Mesenchymal stem cell (in vitro differentiated cells and primary cell): ENCODE data around the gene KATNBL1.
A peak's percentile ranks its signal among the peaks of the same experiment; 100 is the strongest.

ENCODE experiments used
- DNase-seq: peaks from one replicate; pipeline ENCODE4 v3.0.0-alpha.2; 2013
- H2AFZ ChIP-seq: one replicate; pipeline ENCODE4 v1.6.1; 2013; ENCODE audit warnings: low read depth, mild to moderate bottlenecking, control low read depth, inconsistent platforms, low read length, moderate library complexity
- H2AK5ac ChIP-seq: 2 replicates; pipeline ENCODE4 v1.6.1; 2013; ENCODE audit warnings: low read length, moderate library complexity, mild to moderate bottlenecking, inconsistent platforms; ENCODE audit not compliant: severe bottlenecking
- H2BK120ac ChIP-seq: one replicate; pipeline ENCODE4 v1.6.1; 2013; ENCODE audit warnings: low read depth, mild to moderate bottlenecking, inconsistent platforms, low read length, moderate library complexity
- H2BK12ac ChIP-seq, 2 experiments: one replicate each; pipeline ENCODE4 v1.6.1; 2013; ENCODE audit warnings: inconsistent platforms in 2 of 2, low read length in 2 of 2, mild to moderate bottlenecking in 2 of 2, moderate library complexity in 2 of 2, control low read depth in 1 of 2
- H2BK15ac ChIP-seq: one replicate; pipeline ENCODE4 v1.6.1; 2013; ENCODE audit warnings: mild to moderate bottlenecking, low read depth, inconsistent platforms; ENCODE audit not compliant: poor library complexity, severe bottlenecking
- H2BK5ac ChIP-seq: 2 replicates; pipeline ENCODE4 v1.6.1; 2013; ENCODE audit warnings: low read depth, mild to moderate bottlenecking, low read length, control low read depth, inconsistent platforms; ENCODE audit not compliant: poor library complexity, severe bottlenecking
- H3K14ac ChIP-seq, 2 experiments: one replicate each; pipeline ENCODE4 v1.6.1; 2013; ENCODE audit warnings: inconsistent platforms in 2 of 2, low read length in 2 of 2, control low read depth in 1 of 2, mild to moderate bottlenecking in 1 of 2, moderate library complexity in 1 of 2
- H3K18ac ChIP-seq, 2 experiments: one replicate each; pipeline ENCODE4 v1.6.1; 2013; ENCODE audit warnings: inconsistent platforms in 2 of 2, low read length in 2 of 2, control low read depth in 1 of 2, low read depth in 1 of 2, mild to moderate bottlenecking in 1 of 2
- H3K23ac ChIP-seq, 2 experiments: one replicate each; pipeline ENCODE4 v1.6.1; 2013; ENCODE audit warnings: inconsistent platforms in 2 of 2, low read length in 2 of 2, mild to moderate bottlenecking in 2 of 2, moderate library complexity in 2 of 2, control low read depth in 1 of 2
- H3K27ac ChIP-seq: 2 replicates; pipeline ENCODE4 v1.5.1; 2013; ENCODE audit warnings: mild to moderate bottlenecking, moderate library complexity, low read length, control low read depth, inconsistent platforms; ENCODE audit not compliant: poor library complexity, severe bottlenecking
- H3K27me3 ChIP-seq, 2 experiments: 2 replicates each; pipeline versions ENCODE4 v1.6.1 to v1.7.0; 2013; ENCODE audit warnings: low read length in 2 of 2, mild to moderate bottlenecking in 2 of 2, moderate library complexity in 2 of 2, control low read depth in 1 of 2, inconsistent platforms in 1 of 2; ENCODE audit not compliant: control insufficient read depth in 1 of 2, insufficient read depth in 1 of 2
- H3K36me3 ChIP-seq, 2 experiments: 2 replicates each; pipeline versions ENCODE4 v1.6.1 to v1.7.0; 2013; ENCODE audit warnings: low read length in 2 of 2, control low read depth in 1 of 2, inconsistent platforms in 1 of 2, low read depth in 1 of 2, mild to moderate bottlenecking in 1 of 2; ENCODE audit not compliant: insufficient read depth in 2 of 2, control insufficient read depth in 1 of 2
- H3K4ac ChIP-seq, 2 experiments: one replicate each; pipeline ENCODE4 v1.6.1; 2013; ENCODE audit warnings: inconsistent platforms in 2 of 2, low read length in 2 of 2, mild to moderate bottlenecking in 2 of 2, moderate library complexity in 2 of 2, control low read depth in 1 of 2, low read depth in 1 of 2
- H3K4me1 ChIP-seq: 2 replicates; pipeline ENCODE4 v1.6.1; 2013; ENCODE audit warnings: low read depth, low read length, control low read depth; ENCODE audit not compliant: control insufficient read depth, insufficient read depth
- H3K4me2 ChIP-seq: 2 replicates; pipeline ENCODE4 v1.6.1; 2013; ENCODE audit warnings: low read length, mild to moderate bottlenecking, inconsistent platforms; ENCODE audit not compliant: poor library complexity, severe bottlenecking
- H3K4me3 ChIP-seq, 2 experiments: 2 replicates each; pipeline versions ENCODE4 v1.5.1 to v1.7.0; 2013; ENCODE audit warnings: low read length in 2 of 2, mild to moderate bottlenecking in 2 of 2, control low read depth in 1 of 2, low read depth in 1 of 2; ENCODE audit not compliant: insufficient read depth in 1 of 2
- H3K79me1 ChIP-seq: replicated peaks from 2 replicates; pipeline ENCODE4 v1.6.1; 2013; ENCODE audit warnings: mild to moderate bottlenecking, control low read depth, low read length, inconsistent platforms; ENCODE audit not compliant: poor library complexity, severe bottlenecking
- H3K9ac ChIP-seq: 2 replicates; pipeline ENCODE4 v1.7.0; 2013; ENCODE audit warnings: mild to moderate bottlenecking, low read length, moderate library complexity
- H3K9me3 ChIP-seq: 2 replicates; pipeline ENCODE4 v1.7.0; 2013; ENCODE audit warnings: mild to moderate bottlenecking, low read length; ENCODE audit not compliant: control insufficient read depth
- H4K8ac ChIP-seq: one replicate; pipeline ENCODE4 v1.6.1; 2013; ENCODE audit warnings: inconsistent platforms, mild to moderate bottlenecking, low read length, moderate library complexity
- H4K91ac ChIP-seq: one replicate; pipeline ENCODE4 v1.6.1; 2013; ENCODE audit warnings: mild to moderate bottlenecking, low read length, inconsistent platforms
- WGBS: methylation state at CpG from one replicate; pipeline ENCODE4 v1.1.7; 2013; ENCODE audit warnings: mixed read lengths; 5-methylcytosine and 5-hydroxymethylcytosine counted together

The KATNBL1 gene

GRCh38 chr15:34114215-34114614, 95.7 kb downstream of the KATNBL1 start:
- DNase-seq: no peak
- Histone ChIP-seq H3K9me3 (no peaks in the 10 kb centered on the region), H2AFZ (no peak overlapping the region), H3K4ac (no peak overlapping the region), H3K4me3 (no peak overlapping the region), H3K36me3 (no peaks in the 10 kb centered on the region), H3K27me3 (peaks cover 0 to 11% of the 10 kb centered on the region in 2 experiments), H2AK5ac (no peak overlapping the region), H3K27ac (no peak overlapping the region), H3K4me2 (no peak overlapping the region), H3K9ac (no peak overlapping the region), H2BK120ac (no peak overlapping the region), H4K8ac (no peak overlapping the region), H2BK5ac (no peak overlapping the region), H3K18ac (no peak overlapping the region), H3K79me1 (no peaks in the 10 kb centered on the region), H3K23ac (no peak overlapping the region), H2BK15ac (no peak overlapping the region), H2BK12ac (no peak overlapping the region), H3K4me1 (no peaks in the 10 kb centered on the region), H3K14ac (no peak overlapping the region), H4K91ac (no peak overlapping the region)
- WGBS: no CpG with 5 or more reads among the region's 2 CpGs

- no peak overlapping the region for H3K18ac ChIP-seq
- H3K4ac ChIP-seq: no peak overlapping the region
- H2BK12ac ChIP-seq: no peak overlapping the region
- no peaks in the 10 kb centered on the region for H3K79me1 ChIP-seq
- WGBS: 78% methylated on average over 6 of the region's 6 CpGs
- no peak overlapping the region for H3K9ac ChIP-seq
- no peak overlapping the region for H2BK15ac ChIP-seq
- H4K91ac ChIP-seq: no peak overlapping the region
- H2AFZ ChIP-seq: no peak overlapping the region
- H3K4me1 ChIP-seq: no peaks in the 10 kb centered on the region
- H3K4me3 ChIP-seq: no peak overlapping the region
- H3K36me3 ChIP-seq: no peaks in the 10 kb centered on the region
- no peak for DNase-seq
- H3K27me3 ChIP-seq: peaks cover 0 to 11% of the 10 kb centered on the region in 2 experiments
- H2BK5ac ChIP-seq: no peak overlapping the region
- H3K9me3 ChIP-seq: no peaks in the 10 kb centered on the region
- H3K4me2 ChIP-seq: no peak overlapping the region
- no peak overlapping the region for H2AK5ac ChIP-seq
- H3K27ac ChIP-seq: no peak overlapping the region
- H3K23ac ChIP-seq: no peak overlapping the region
- no peak overlapping the region for H4K8ac ChIP-seq
- no peak overlapping the region for H2BK120ac ChIP-seq
- no peak overlapping the region for H3K14ac ChIP-seq
Measured at GRCh38 chr15:34111488-34111887, 98.4 kb downstream of the KATNBL1 start.

GRCh38 chr15:34109797-34110663, 99.9 kb downstream of the KATNBL1 start:
- 88% methylated on average over 3 of the region's 5 CpGs for WGBS
- Histone ChIP-seq H3K4me2 (no peak overlapping the region), H3K27me3 (peaks cover 0 to 10% of the 10 kb centered on the region in 2 experiments), H2AFZ (no peak overlapping the region), H2BK12ac (no peak overlapping the region), H2BK5ac (no peak overlapping the region), H2BK15ac (no peak overlapping the region), H3K36me3 (peaks cover 0 to 3% of the 10 kb centered on the region in 2 experiments), H3K9me3 (no peaks in the 10 kb centered on the region), H2AK5ac (no peak overlapping the region), H4K8ac (no peak overlapping the region), H2BK120ac (no peak overlapping the region), H3K79me1 (no peaks in the 10 kb centered on the region), H3K4ac (no peak overlapping the region), H3K4me1 (no peaks in the 10 kb centered on the region), H3K4me3 (no peak overlapping the region), H4K91ac (no peak overlapping the region), H3K23ac (no peak overlapping the region), H3K18ac (no peak overlapping the region), H3K9ac (no peak overlapping the region), H3K27ac (no peak overlapping the region), H3K14ac (no peak overlapping the region)
- peak; percentile 64 for DNase-seq

- WGBS: 67% methylated on average over 1 of the region's 2 CpGs
- Histone ChIP-seq H3K14ac (no peak overlapping the region), H4K8ac (no peak overlapping the region), H4K91ac (no peak overlapping the region), H3K23ac (no peak overlapping the region), H3K4me1 (no peaks in the 10 kb centered on the region), H2BK5ac (no peak overlapping the region), H3K4me3 (no peak overlapping the region), H2AK5ac (no peak overlapping the region), H3K4ac (no peak overlapping the region), H3K9me3 (no peaks in the 10 kb centered on the region), H3K36me3 (peaks cover 0 to 8% of the 10 kb centered on the region in 2 experiments), H3K27me3 (no peaks in the 10 kb centered on the region), H3K18ac (no peak overlapping the region), H2BK15ac (no peak overlapping the region), H2BK120ac (no peak overlapping the region), H3K9ac (no peak overlapping the region), H2BK12ac (no peak overlapping the region), H3K27ac (no peak overlapping the region), H2AFZ (no peak overlapping the region), H3K79me1 (peaks cover 14% of the 10 kb centered on the region), H3K4me2 (no peak overlapping the region)
- no peak for DNase-seq
Measured at GRCh38 chr15:34107315-34107714, 102.6 kb downstream of the KATNBL1 start.
